GM10266 (cell line): ENCODE data around the gene TTN.

ENCODE experiments used
- DNase-seq: peaks from one replicate; pipeline ENCODE4 v3.0.0; 2012; ENCODE audit errors: extremely low spot score
- CTCF ChIP-seq: IDR thresholded peaks from 2 replicates; pipeline ENCODE4 v1.5.1; 2012; ENCODE audit warnings: mild to moderate bottlenecking, low read depth; ENCODE audit not compliant: control insufficient read depth, insufficient read depth; ENCODE audit errors: missing control alignments

Gene TTN

GRCh38 chr2:178756343-178756742, 50.9 kb downstream of the TTN start:
- TF ChIP-seq CTCF: no peak
- no peak for DNase-seq

GRCh38 chr2:178747767-178748166, 59.5 kb downstream of the TTN start:
- no peak for TF ChIP-seq CTCF
- DNase-seq: no peak

GRCh38 chr2:178734518-178734917, 72.7 kb downstream of the TTN start:
- TF ChIP-seq CTCF: no peak
- DNase-seq: no peak

- no peak for TF ChIP-seq CTCF
Observed at GRCh38 chr2:178733975-178734374, 73.2 kb downstream of the TTN start.

GRCh38 chr2:178732913-178733312, 74.3 kb downstream of the TTN start:
- TF ChIP-seq CTCF: no peak
- no peak for DNase-seq

More at GRCh38 chr2:178733975-178734374, 73.2 kb downstream of the TTN start:
- no peak for DNase-seq

GRCh38 chr2:178731300-178731699, 75.9 kb downstream of the TTN start:
- DNase-seq: no peak
- TF ChIP-seq CTCF: no peak

GRCh38 chr2:178730049-178730448, 77.2 kb downstream of the TTN start:
- DNase-seq: no peak
- TF ChIP-seq CTCF: no peak
